Skeletal muscle satellite cell (primary cell): ENCODE results near the gene DEDD2.
A peak's percentile ranks its signal among the peaks of the same experiment; 100 is the strongest.

ENCODE experiments used
- H3K27me3 ChIP-seq: 2 replicates; pipeline ENCODE4 v1.7.0; 2013; ENCODE audit warnings: low read length; ENCODE audit not compliant: control insufficient read depth, insufficient read depth
- H3K36me3 ChIP-seq: 2 replicates; pipeline ENCODE4 v1.7.0; 2013; ENCODE audit warnings: mild to moderate bottlenecking, control low read depth, low read length; ENCODE audit not compliant: insufficient read depth
- H3K4me1 ChIP-seq: 2 replicates; pipeline ENCODE4 v1.7.0; 2013; ENCODE audit warnings: low read length; ENCODE audit not compliant: control insufficient read depth, insufficient read depth
- H3K4me2 ChIP-seq: 2 replicates; pipeline ENCODE4 v1.7.0; 2013; ENCODE audit warnings: mild to moderate bottlenecking, low read length
- H3K4me3 ChIP-seq: 2 replicates; pipeline ENCODE4 v1.7.0; 2013; ENCODE audit warnings: low read length
- H3K9ac ChIP-seq: 2 replicates; pipeline ENCODE4 v1.7.0; 2013; ENCODE audit warnings: mild to moderate bottlenecking, low read depth, low read length, moderate library complexity
- H3K9me3 ChIP-seq: replicated peaks from 2 replicates; pipeline ENCODE4 v1.7.0; 2013; ENCODE audit warnings: mild to moderate bottlenecking, control low read depth, low read length

DEDD2 gene

GRCh38 chr19:42233106-42233505, 15.6 kb upstream of the DEDD2 start:
- no peak overlapping the region for H3K4me2 ChIP-seq
- no peaks in the 10 kb centered on the region for H3K9me3 ChIP-seq
- H3K27me3 ChIP-seq = no peaks in the 10 kb centered on the region
- H3K4me3 ChIP-seq = no peak overlapping the region
- no peak overlapping the region for H3K9ac ChIP-seq
- H3K4me1 ChIP-seq = no peaks in the 10 kb centered on the region
- H3K36me3 ChIP-seq = peaks cover 76% of the 10 kb centered on the region

DNA sequence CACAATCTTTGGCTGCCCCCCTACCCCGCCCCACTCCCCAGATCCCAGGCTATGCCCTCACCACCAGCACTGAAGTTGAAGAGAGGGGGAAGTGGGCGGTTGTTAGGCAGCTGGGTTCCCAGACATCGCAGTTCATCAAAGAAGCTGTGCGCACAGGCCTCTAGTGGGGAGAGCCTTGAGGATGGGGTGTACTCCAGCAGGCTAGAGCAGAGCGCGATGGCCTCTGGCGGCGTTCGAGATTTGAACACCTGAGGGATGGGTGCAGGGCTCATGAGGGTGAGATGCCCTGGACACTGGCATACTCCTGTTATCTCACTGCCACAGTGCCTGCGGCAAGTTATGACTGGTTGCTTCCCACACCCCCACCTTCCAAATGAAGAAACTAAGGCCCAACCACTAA, 15.0 kb upstream of the DEDD2 start:
- no peaks in the 10 kb centered on the region for H3K4me1 ChIP-seq
- H3K27me3 ChIP-seq = no peaks in the 10 kb centered on the region
- H3K4me2 ChIP-seq = no peak overlapping the region
- H3K9ac ChIP-seq = no peak overlapping the region
- H3K4me3 ChIP-seq = no peak overlapping the region
- no peaks in the 10 kb centered on the region for H3K9me3 ChIP-seq
- H3K36me3 ChIP-seq = peaks cover 76% of the 10 kb centered on the region

GRCh38 chr19:42230571-42230970, 13.1 kb upstream of the DEDD2 start:
- H3K36me3 ChIP-seq = peaks cover 80% of the 10 kb centered on the region
- no peak overlapping the region for H3K9ac ChIP-seq
- no peak overlapping the region for H3K4me3 ChIP-seq
- H3K4me2 ChIP-seq = no peak overlapping the region
- H3K27me3 ChIP-seq = no peaks in the 10 kb centered on the region
- H3K9me3 ChIP-seq = no peaks in the 10 kb centered on the region
- peaks cover 4% of the 10 kb centered on the region for H3K4me1 ChIP-seq

DNA sequence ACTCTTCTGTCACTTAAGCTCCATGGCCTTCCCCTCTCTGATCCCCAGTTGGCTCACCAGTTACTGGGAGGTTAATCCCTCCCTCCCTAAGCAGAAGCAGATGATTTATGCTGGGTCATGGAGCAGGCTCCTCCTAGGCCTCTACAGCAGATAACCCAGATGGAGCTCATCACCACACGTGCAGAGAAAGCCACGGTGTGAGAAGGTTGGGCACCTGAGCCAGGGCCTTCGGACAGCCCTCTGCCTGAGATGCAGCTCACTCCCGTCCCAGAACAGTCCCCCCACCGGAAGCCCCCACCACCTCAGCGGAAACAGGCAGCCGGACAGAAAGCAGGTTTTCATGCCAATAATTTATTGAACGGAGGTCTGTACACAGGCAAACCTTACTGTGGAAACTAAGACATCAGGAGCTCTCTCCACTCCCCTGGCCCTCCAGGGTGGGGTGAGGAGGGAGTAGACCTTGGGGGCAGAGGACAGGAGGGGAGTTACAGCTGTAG, 12.4 kb upstream of the DEDD2 start:
- H3K4me2 ChIP-seq = no peak overlapping the region
- no peaks in the 10 kb centered on the region for H3K27me3 ChIP-seq
- peaks cover 4% of the 10 kb centered on the region for H3K4me1 ChIP-seq
- no peaks in the 10 kb centered on the region for H3K9me3 ChIP-seq
- peaks cover 80% of the 10 kb centered on the region for H3K36me3 ChIP-seq
- H3K4me3 ChIP-seq = no peak overlapping the region
- H3K9ac ChIP-seq = no peak overlapping the region

- peaks cover 82% of the 10 kb centered on the region for H3K36me3 ChIP-seq
- H3K27me3 ChIP-seq = no peaks in the 10 kb centered on the region
- H3K4me2 ChIP-seq = no peak overlapping the region
- no peak overlapping the region for H3K4me3 ChIP-seq
- H3K4me1 ChIP-seq = peaks cover 4% of the 10 kb centered on the region
- H3K9me3 ChIP-seq = no peaks in the 10 kb centered on the region
- no peak overlapping the region for H3K9ac ChIP-seq
These were observed 11.9 kb upstream of the DEDD2 start for GRCh38 chr19:42229301-42229854.

DNA sequence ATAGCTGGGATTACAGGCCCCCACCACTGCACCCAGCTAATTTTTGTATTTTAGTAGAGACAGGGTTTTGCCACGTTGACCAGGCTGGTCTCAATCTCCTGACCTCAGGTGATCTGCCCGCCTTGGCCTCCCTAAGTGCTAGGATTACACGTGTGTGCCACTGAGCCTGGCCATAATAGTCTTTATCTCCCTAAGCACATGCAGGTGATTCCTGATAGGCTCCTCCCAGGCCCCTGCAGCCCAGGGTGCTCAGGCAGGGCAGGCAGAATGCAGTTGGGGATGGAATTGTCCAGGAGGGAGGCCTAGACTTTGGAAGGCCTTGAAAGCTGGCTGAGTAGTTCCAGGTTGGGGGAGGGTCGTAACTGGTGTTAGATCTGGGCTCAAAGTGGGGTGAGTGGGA, 11.2 kb upstream of the DEDD2 start:
- H3K4me1 ChIP-seq = peaks cover 4% of the 10 kb centered on the region
- H3K36me3 ChIP-seq = peaks cover 78% of the 10 kb centered on the region
- no peak overlapping the region for H3K4me3 ChIP-seq
- H3K4me2 ChIP-seq = no peak overlapping the region
- H3K9me3 ChIP-seq = no peaks in the 10 kb centered on the region
- no peaks in the 10 kb centered on the region for H3K27me3 ChIP-seq
- H3K9ac ChIP-seq = no peak overlapping the region

GRCh38 chr19:42226886-42227285, 9.4 kb upstream of the DEDD2 start:
- H3K9ac ChIP-seq = peak overlapping the region; percentile 1
- H3K4me3 ChIP-seq = no peak overlapping the region
- peaks cover 67% of the 10 kb centered on the region for H3K36me3 ChIP-seq
- H3K4me2 ChIP-seq = no peak overlapping the region
- peaks cover 4% of the 10 kb centered on the region for H3K4me1 ChIP-seq
- H3K27me3 ChIP-seq = no peaks in the 10 kb centered on the region
- no peaks in the 10 kb centered on the region for H3K9me3 ChIP-seq

DNA sequence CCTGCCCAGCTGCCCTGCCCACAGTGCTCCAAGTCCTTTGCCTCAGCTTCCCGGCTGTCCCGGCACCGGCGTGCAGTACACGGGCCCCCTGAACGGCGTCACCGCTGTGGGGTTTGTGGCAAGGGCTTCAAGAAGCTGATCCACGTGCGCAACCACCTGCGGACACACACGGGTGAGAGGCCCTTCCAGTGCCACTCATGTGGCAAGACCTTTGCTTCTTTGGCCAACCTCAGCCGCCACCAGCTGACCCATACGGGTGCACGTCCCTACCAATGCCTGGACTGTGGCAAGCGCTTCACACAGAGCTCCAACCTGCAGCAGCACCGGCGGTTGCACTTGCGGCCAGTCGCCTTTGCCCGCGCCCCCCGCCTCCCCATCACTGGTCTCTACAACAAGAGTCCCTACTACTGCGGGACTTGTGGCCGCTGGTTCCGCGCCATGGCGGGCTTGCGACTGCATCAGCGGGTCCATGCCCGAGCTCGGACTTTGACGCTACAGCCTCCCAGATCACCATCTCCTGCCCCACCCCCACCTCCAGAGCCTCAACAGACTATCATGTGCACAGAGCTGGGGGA, 8.3 kb upstream of the DEDD2 start:
- Histone ChIP-seq H3K9ac (no peak overlapping the region), H3K4me1 (peaks cover 10% of the 10 kb centered on the region), H3K4me3 (no peak overlapping the region), H3K27me3 (no peaks in the 10 kb centered on the region), H3K36me3 (peaks cover 63% of the 10 kb centered on the region), H3K9me3 (no peaks in the 10 kb centered on the region), H3K4me2 (no peak overlapping the region)

DNA sequence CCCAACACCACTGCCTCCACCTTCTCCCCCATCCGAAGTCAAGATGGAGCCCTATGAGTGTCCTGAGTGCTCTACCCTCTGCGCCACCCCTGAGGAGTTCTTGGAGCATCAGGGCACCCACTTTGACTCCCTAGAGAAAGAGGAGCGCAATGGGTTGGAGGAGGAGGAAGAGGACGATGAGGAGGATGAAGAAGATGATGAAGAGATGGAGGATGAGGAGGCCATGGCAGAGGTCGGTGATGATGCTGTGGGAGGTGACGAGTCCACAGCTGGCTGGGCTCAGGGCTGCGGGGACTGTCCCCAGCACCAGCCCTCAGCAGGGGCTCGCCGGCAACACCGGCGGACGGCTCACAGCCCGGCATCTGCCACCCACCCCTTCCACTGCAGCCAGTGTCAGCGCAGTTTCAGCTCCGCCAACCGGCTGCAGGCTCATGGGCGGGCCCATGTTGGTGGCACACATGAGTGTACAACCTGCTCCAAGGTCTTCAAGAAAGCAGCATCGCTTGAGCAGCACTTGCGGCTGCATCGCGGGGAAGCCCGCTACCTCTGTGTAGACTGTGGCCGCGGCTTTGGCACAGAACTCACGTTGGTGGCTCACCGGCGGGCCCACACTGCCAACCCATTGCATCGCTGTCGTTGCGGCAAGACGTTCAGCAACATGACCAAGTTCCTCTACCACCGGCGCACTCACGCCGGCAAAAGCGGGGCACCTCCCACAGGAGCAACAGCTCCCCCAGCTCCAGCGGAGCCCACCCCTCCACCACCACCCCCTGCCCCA, 7.7 kb upstream of the DEDD2 start:
- Histone ChIP-seq H3K4me2 (no peak overlapping the region), H3K4me1 (peaks cover 10% of the 10 kb centered on the region), H3K9me3 (no peaks in the 10 kb centered on the region), H3K36me3 (peaks cover 57% of the 10 kb centered on the region), H3K9ac (no peak overlapping the region), H3K4me3 (no peak overlapping the region), H3K27me3 (no peaks in the 10 kb centered on the region)

DNA sequence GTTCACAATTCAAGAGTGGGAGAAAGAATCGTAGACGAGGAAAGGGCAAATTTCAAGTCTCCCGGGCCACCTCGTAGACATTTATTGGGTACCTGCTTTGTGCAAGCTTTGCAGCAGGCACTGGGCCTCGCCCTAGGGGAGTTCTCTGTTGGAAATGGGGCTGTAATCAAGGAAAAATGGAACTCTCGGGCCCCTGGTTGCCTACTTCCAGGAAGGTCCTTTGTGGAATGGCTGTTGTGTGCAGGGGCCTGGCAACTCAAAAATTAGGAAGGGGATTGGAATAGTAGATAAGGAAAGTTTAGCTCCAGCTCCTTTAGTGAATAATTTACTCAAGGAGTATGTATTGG, 3.2 kb upstream of the DEDD2 start:
- Histone ChIP-seq H3K27me3 (no peaks in the 10 kb centered on the region), H3K36me3 (peaks cover 21% of the 10 kb centered on the region), H3K4me3 (peak overlapping the region; percentile 92), H3K9me3 (no peaks in the 10 kb centered on the region), H3K4me2 (peak overlapping the region; percentile 87), H3K9ac (peak overlapping the region; percentile 96), H3K4me1 (peaks cover 28% of the 10 kb centered on the region)

DNA sequence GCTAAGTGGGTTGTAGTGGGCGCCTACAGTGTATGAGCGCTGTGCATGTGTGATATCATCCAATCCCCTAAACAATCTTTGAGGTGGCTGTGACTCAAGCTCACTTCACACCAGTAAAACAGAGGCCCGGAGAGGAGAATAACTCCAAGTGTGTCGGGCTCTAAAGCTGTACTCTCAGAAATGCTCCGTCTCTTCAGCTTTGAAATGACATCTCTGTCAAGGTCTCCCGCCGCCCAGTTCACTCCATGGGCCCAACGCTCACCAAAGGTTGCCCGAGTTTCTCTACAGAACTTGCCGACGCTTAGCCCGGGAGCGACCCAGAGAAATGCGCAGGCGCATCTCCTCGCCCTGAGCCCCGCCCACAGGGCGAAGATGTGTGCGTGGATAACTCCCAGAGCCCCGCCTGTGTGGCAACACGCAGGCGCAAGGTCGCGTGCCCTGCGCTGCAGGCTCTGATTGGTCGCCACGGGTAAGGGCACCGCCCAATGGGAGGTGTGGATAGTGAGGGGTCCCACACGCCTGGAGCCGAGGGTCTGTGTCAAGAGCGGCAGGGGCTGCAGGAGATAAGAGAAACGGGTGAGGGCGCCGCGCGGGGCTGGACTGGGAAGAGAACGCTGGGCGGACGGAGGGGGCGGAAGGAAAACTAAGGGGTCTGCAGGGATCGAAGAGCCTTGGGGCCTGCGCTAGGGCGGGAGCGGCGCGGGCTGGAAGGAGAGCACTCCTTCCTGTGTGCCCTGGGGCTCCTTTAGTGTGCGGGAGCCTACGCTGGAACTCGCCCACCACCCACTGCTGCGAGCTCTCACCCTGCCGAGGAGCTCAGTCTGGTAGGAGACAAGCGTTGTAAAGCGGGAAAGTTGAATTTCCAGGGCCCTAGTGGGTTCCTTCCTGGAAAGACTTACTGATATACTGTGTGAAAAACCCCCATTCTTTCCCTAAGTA, 2.6 kb upstream of the DEDD2 start, which contains the start of gene ZNF526:
Gene ZNF526, plus strand, starts transcription at position 501 of the 939 bp plus-strand sequence. CDS start 4,092 bp downstream, outside the sequence.
- Histone ChIP-seq H3K9ac (peak within 1 kb of the TSS; percentile 96), H3K4me1 (peaks cover 32% of the 10 kb centered on the region), H3K36me3 (peaks cover 18% of the 10 kb centered on the region), H3K9me3 (no peaks in the 10 kb centered on the region), H3K27me3 (no peaks in the 10 kb centered on the region), H3K4me3 (peak within 1 kb of the TSS; percentile 92), H3K4me2 (peak within 1 kb of the TSS; percentile 87)
